Large intestine (tissue), 3 donors: ENCODE measurements around the gene MKRN2. TPM values are rescaled to one million over a fixed set of nuclear protein-coding genes. Genes with fewer than 3 reads are reported as not detected.

Experiments used
- DNase-seq, 2 donors: peaks; one replicate each; pipeline versions ENCODE4 v3.0.0 to v3.0.0-alpha.2; 2013
- H3K27ac ChIP-seq: one replicate; pipeline ENCODE4 v1.5.1; 2013; ENCODE audit warnings: low read length
- H3K27me3 ChIP-seq: 2 replicates; pipeline ENCODE4 v1.6.1; 2013; ENCODE audit warnings: low read length; ENCODE audit not compliant: control insufficient read depth, insufficient read depth
- H3K36me3 ChIP-seq: 2 replicates; pipeline ENCODE4 v1.6.1; 2013; ENCODE audit warnings: low read length; ENCODE audit not compliant: control insufficient read depth, insufficient read depth
- H3K4me1 ChIP-seq: one replicate; pipeline ENCODE4 v1.6.1; 2013; ENCODE audit warnings: low read length; ENCODE audit not compliant: control insufficient read depth, insufficient read depth
- H3K4me3 ChIP-seq: one replicate; pipeline ENCODE4 v1.5.1; 2013; ENCODE audit warnings: low read length
- H3K9me3 ChIP-seq: one replicate; pipeline ENCODE4 v1.6.1; 2013; ENCODE audit warnings: mild to moderate bottlenecking, low read depth, low read length, moderate library complexity; ENCODE audit not compliant: control insufficient read depth
- WGBS: methylation state at CpG from one replicate; pipeline ENCODE4 v1.1.5; 2013; ENCODE audit warnings: low lambda C conversion rate; ENCODE audit not compliant: insufficient coverage; 5-methylcytosine and 5-hydroxymethylcytosine counted together
- polyA plus RNA-seq: library from polyadenylated mRNA; unstranded; fragments of 120-200 nt; gene quantifications from one replicate; pipeline ENCODE4 v1.2.1, GENCODE V29; 2013

MKRN2 gene
- polyA plus RNA-seq, 1 donor, result 32.9 TPM

DNA sequence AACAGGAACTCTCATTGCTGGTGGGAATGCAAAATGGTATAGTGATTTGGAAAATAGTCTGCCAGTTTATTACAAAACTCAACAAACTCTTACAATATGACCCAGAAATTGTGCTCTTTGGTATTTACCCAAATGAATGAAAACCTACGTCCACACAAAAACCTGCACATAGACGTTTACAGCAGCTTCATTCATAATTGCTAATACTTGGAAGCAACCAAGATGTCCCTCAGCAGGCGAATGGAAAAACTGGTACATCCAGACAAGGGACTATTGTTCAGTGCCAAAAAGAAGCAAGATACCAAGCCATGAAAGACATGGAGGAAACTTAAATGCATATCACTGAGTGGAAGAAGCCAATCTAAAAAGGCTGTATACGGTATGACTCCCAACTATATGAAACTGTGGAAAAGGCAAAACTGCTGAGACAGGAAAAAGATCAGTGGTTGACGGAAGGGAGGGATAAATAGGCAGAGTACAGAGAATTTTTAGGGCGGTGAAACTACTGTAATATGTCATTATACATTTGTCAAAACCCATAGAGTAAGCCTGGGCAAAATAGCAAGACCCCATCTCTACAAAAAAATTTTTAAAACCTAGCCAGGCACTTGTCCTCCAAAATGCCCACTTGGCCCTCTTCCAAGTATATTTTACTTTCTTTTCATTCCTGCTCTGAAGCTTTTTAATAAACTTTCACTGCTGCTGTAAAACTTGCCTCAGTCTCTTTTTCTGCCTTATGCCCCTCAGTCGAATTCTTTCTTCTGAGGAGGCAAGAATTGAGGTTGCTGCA, 6.7 kb upstream of the MKRN2 start:
- Histone ChIP-seq H3K27me3 (peaks cover 11% of the 10 kb centered on the region), H3K4me1 (peaks cover 3% of the 10 kb centered on the region), H3K27ac (no peak overlapping the region), H3K4me3 (no peak overlapping the region), H3K9me3 (no peaks in the 10 kb centered on the region), H3K36me3 (no peaks in the 10 kb centered on the region)
- 100% methylated on average over 1 of the region's 7 CpGs for WGBS
- no peak for DNase-seq

DNA sequence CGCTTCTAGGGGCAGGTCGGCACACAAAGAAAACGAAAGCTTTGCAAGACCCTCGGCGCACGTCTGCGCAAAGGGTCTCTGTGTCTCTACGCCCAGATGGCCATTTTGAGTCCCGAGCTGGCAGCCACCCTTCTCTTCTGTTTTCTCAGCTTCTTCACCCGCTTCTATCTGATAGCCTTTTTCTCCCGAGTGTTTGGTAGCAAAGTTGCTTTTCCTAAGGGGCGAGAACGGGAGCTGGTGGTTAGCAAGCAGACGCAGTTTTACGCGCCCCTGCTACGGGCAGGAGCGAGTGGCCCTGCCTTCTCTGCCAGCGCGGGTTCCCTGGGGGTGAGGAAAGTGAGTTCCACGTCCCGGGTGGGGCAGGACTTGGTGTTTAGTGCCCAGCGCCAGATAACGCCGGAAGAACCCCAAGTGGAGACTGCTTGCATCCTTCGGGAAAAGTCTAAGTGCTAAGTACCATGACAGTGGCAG, 2.9 kb upstream of the MKRN2 start:
- Histone ChIP-seq H3K36me3 (no peaks in the 10 kb centered on the region), H3K27me3 (peaks cover 11% of the 10 kb centered on the region), H3K4me3 (peak overlapping the region; percentile 56), H3K9me3 (no peaks in the 10 kb centered on the region), H3K4me1 (peaks cover 3% of the 10 kb centered on the region), H3K27ac (peak overlapping the region; percentile 24)
- WGBS, result no CpG with 5 or more reads among the region's 26 CpGs
- DNase-seq, result peak in 1 of 2 donors; percentile 67

DNA sequence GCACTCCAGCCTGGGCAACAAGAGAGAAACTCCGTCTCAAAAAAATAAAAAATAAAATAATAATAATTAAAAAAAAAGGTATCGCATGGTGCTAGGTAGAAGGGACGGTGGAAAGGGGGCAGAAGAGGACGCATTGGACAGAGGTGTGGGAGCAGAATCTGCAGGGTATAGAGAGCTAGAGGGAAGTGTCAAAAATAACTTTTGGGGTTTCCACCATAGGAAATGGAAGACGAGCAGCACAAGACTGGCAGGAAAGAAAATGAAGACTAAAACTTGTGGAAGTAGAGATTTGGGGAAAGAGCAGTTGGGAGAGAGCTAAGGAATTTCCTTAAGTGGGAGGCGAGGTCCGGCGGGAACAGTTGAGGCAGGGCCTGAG, 585 bp upstream of the MKRN2 start:
- peaks cover 3% of the 10 kb centered on the region for H3K4me1 ChIP-seq
- H3K4me3 ChIP-seq, result peak overlapping the region; percentile 74
- H3K27ac ChIP-seq, result peak overlapping the region; percentile 78
- 0% methylated on average over 4 of the region's 8 CpGs for WGBS
- no peaks in the 10 kb centered on the region for H3K9me3 ChIP-seq
- no peak for DNase-seq
- H3K36me3 ChIP-seq, result no peaks in the 10 kb centered on the region
- peaks cover 8% of the 10 kb centered on the region for H3K27me3 ChIP-seq

DNA sequence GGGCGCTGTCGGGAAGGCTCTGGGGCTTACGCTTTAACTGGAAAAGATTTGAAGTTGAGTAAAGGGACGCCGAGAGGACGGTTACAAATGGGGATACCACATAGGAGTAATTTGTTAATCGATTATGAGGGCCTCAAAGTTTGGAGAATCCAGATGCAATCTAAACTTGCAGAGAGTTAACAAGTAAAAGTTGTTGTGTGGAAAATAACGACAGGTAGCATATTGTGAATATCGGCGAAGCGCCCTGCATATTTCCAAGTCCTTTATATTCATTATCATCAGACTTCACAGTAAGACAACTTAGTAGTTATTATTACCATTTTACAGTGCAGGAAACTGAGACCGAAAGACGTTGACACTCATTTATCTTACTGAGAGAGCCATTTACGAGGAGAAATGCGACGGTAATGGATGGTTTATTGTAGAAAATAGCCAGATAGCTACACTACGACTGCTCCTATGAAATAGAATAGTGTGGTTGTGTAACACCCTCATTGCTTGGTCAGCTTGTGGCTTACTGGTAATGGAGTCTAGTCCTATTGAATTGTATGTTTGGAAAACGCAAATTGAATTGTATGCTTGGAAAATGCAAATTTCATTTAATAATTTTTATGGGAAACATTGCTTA, 700 bp downstream of the MKRN2 start:
- Histone ChIP-seq H3K36me3 (no peaks in the 10 kb centered on the region), H3K27ac (peak overlapping the region; percentile 96), H3K9me3 (no peaks in the 10 kb centered on the region), H3K4me1 (peaks cover 3% of the 10 kb centered on the region), H3K4me3 (peak overlapping the region; percentile 74), H3K27me3 (peaks cover 7% of the 10 kb centered on the region)
- WGBS, result 0% methylated on average over 6 of the region's 18 CpGs
- peak in 1 of 2 donors; percentile 71 for DNase-seq

DNA sequence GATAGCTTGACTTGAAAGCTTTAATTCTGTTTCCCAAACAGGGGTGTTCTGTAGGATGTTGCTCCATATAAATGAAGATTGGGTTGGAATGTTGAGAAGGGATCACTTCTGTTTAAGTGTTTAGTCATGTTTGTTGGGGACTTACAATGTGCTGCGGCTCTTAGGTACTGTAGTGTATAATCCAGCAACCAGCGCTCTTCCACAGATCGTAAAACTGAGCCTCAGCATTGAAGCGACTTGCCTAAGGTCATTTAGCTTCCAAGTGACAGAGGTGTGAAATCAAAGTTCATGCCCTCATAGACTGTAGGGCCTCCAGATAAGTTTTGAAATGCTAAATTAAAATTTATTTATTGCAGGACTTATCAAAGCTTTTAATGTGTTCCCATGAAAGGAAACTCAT, 1.8 kb downstream of the MKRN2 start:
- Histone ChIP-seq H3K9me3 (no peaks in the 10 kb centered on the region), H3K36me3 (no peaks in the 10 kb centered on the region), H3K4me3 (peak overlapping the region; percentile 74), H3K27me3 (peaks cover 5% of the 10 kb centered on the region), H3K4me1 (peaks cover 3% of the 10 kb centered on the region), H3K27ac (peak overlapping the region; percentile 96)
- 20% methylated on average over 1 of the region's 4 CpGs for WGBS
- DNase-seq, result peak; percentile 31 to 62

DNA sequence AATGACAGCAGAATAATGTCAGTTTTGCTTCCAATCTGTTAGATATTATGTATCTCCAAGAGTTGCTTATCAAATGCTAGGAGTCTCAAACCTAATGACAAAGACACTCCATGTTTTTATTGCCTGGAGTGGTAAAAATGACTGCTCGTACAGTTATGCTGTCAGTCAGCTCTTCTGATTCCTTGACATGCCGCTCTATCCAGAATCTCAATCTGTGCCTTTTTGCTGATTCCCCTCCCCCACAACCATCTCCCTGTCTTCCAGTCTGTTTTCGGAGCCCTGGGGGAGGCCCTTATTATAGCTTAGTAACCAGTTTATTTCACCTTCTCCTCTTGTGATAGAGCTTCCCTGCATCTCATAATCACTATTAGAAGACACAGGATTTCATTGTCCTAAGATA, 2.6 kb downstream of the MKRN2 start:
- H3K27ac ChIP-seq, result no peak overlapping the region
- 17% methylated on average over 1 of the region's 3 CpGs for WGBS
- H3K27me3 ChIP-seq, result no peaks in the 10 kb centered on the region
- no peaks in the 10 kb centered on the region for H3K36me3 ChIP-seq
- DNase-seq, result no peak
- no peaks in the 10 kb centered on the region for H3K4me1 ChIP-seq
- no peaks in the 10 kb centered on the region for H3K9me3 ChIP-seq
- H3K4me3 ChIP-seq, result no peak overlapping the region

DNA sequence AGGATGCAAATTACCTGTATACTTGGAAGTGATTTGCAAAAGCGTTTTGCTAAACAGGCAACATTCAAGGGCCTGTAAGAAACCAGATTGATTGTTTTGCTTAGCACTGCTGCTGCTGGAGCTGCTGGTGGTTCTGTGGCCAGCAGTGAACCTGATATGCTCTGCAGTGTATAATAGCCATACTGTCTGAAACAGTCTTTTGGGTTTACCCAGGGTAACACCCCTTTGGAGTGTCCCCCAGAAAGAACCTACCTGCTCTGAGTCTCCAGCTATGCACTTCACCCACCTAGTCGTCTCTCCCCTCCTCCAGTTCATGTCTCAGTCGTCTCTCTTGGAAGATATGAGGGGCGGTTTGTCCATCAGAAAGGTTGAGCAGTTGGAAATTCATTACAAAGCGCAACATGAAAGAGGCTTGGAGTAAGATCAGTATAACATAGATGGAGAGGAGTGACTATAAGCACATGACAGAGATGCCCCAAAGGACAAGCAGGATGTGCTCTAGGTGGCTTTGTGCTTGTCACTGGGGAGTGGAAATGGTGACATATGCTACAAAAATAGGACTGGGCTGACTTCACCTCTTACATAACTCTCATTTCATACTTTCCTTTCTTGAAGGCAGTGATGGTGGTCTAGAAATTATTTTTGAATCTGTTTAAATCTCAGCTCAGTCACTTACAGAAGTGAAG, 3.8 kb downstream of the MKRN2 start:
- H3K4me1 ChIP-seq, result no peaks in the 10 kb centered on the region
- WGBS, result 80% methylated on average over 1 of the region's 5 CpGs
- H3K27ac ChIP-seq, result no peak overlapping the region
- H3K27me3 ChIP-seq, result no peaks in the 10 kb centered on the region
- DNase-seq, result no peak
- H3K36me3 ChIP-seq, result no peaks in the 10 kb centered on the region
- H3K4me3 ChIP-seq, result no peak overlapping the region
- H3K9me3 ChIP-seq, result peaks cover 4% of the 10 kb centered on the region

DNA sequence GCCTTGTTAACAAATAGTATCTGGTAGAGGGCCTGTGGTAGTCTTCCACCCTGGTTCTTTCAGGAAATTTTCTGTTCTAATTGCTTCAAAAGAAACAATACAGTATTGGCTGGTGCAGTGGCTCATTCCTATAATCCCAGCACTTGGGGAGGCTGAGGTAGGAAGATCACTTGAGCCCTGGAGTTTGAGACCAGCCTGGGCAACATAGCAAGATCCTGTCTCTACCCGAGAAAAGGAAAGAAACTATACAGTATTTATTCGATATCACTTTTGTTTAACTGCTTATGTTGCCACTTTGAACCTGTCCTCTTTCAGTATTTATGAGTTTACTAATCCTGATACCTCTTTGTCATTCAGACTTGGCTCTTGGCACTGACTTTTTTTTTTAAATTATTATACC, 4.5 kb downstream of the MKRN2 start:
- Histone ChIP-seq H3K27me3 (no peaks in the 10 kb centered on the region), H3K9me3 (peaks cover 9% of the 10 kb centered on the region), H3K36me3 (no peaks in the 10 kb centered on the region), H3K4me3 (no peak overlapping the region), H3K27ac (no peak overlapping the region), H3K4me1 (no peaks in the 10 kb centered on the region)
- DNase-seq, result no peak
- WGBS, result no CpG with 5 or more reads among the region's 2 CpGs

DNA sequence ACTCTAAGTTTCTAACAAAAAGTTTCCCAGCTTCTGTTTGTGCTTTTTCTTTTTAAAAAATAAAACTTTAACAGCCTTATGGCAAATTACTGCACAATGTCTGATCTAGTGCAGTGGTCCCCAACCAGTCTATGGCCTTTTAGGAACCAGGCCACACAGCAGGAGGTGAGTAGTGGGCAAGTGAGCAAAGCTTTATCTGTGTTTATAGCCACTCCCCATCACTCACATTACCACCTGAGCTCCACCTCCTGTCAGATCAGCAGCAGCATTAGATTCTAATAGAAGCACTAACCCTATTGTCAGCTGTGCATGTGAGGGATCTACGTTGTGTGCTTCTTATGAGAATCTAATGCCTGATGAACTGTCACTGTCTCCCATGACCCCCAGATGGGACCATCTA, 5.6 kb downstream of the MKRN2 start:
- H3K36me3 ChIP-seq, result no peaks in the 10 kb centered on the region
- H3K4me1 ChIP-seq, result no peaks in the 10 kb centered on the region
- no CpG with 5 or more reads among the region's 1 CpG for WGBS
- no peak overlapping the region for H3K27ac ChIP-seq
- no peaks in the 10 kb centered on the region for H3K27me3 ChIP-seq
- no peak for DNase-seq
- H3K9me3 ChIP-seq, result peaks cover 11% of the 10 kb centered on the region
- H3K4me3 ChIP-seq, result no peak overlapping the region

DNA sequence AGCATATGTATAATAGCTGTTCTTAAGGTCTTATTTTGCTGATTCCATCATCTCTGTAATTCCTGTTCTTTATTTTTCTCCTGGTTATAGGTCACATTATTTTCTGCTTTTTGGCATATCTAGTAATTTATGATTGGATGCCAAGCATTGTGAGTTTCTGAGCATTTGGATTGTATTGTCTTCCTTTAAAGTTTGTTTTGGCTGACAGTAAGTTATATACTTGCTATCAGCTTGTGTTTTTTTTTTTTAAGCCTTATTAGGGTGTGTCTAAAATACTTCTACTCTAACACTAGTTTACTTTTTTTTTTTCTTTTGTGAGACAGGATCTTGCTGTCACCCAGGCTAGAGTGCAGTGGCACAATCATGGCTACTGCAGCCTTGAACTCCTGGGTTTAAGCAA, 10.1 kb downstream of the MKRN2 start:
- no peak overlapping the region for H3K4me3 ChIP-seq
- no peaks in the 10 kb centered on the region for H3K27me3 ChIP-seq
- peaks cover 23% of the 10 kb centered on the region for H3K36me3 ChIP-seq
- no peaks in the 10 kb centered on the region for H3K4me1 ChIP-seq
- DNase-seq, result no peak
- no peak overlapping the region for H3K27ac ChIP-seq
- H3K9me3 ChIP-seq, result peaks cover 11% of the 10 kb centered on the region
